ENCODE results near the gene ADGRL3. TPM values are rescaled to one million over a fixed set of nuclear protein-coding genes. Genes with fewer than 3 reads are reported as not detected.

ADGRL3 gene
- total RNA-seq, 1 donor from 2014 or later = 0.08 TPM

GRCh38 chr4:61540944-61541343, 340.8 kb downstream of the ADGRL3 start:
- no peak for DNase-seq (ENCODE audit: low read depth)

- no peak for DNase-seq (ENCODE audit: low read depth)
Observed at GRCh38 chr4:61541459-61541858, 341.3 kb downstream of the ADGRL3 start.

- DNase-seq (ENCODE audit: low read depth) = no peak
Observed at GRCh38 chr4:61543976-61544375, 343.9 kb downstream of the ADGRL3 start.

GRCh38 chr4:61545902-61546480, 345.9 kb downstream of the ADGRL3 start:
- no peak for DNase-seq (ENCODE audit: low read depth)

GRCh38 chr4:61549336-61549735, 349.2 kb downstream of the ADGRL3 start:
- no peak for DNase-seq (ENCODE audit: low read depth)

GRCh38 chr4:61553557-61554125, 353.5 kb downstream of the ADGRL3 start:
- DNase-seq (ENCODE audit: low read depth) = no peak

- DNase-seq (ENCODE audit: low read depth) = no peak
Observed at GRCh38 chr4:61555789-61556188, 355.7 kb downstream of the ADGRL3 start.

GRCh38 chr4:61556277-61556676, 356.2 kb downstream of the ADGRL3 start:
- DNase-seq (ENCODE audit: low read depth) = no peak

- no peak for DNase-seq (ENCODE audit: low read depth)
Observed at GRCh38 chr4:61559396-61559795, 359.3 kb downstream of the ADGRL3 start.

- no peak for DNase-seq (ENCODE audit: low read depth)
Observed at GRCh38 chr4:61561028-61561427, 360.9 kb downstream of the ADGRL3 start.

GRCh38 chr4:61571761-61572559, 371.8 kb downstream of the ADGRL3 start:
- peak; percentile 47 for DNase-seq (ENCODE audit: low read depth)

GRCh38 chr4:61575796-61576195, 375.7 kb downstream of the ADGRL3 start:
- DNase-seq (ENCODE audit: low read depth) = no peak

GRCh38 chr4:61579786-61580185, 379.7 kb downstream of the ADGRL3 start:
- DNase-seq (ENCODE audit: low read depth) = no peak

- DNase-seq (ENCODE audit: low read depth) = no peak
Observed at GRCh38 chr4:61580721-61581377, 380.7 kb downstream of the ADGRL3 start.

- no peak for DNase-seq (ENCODE audit: low read depth)
Observed at GRCh38 chr4:61583696-61584095, 383.6 kb downstream of the ADGRL3 start.

GRCh38 chr4:61588621-61589402, 388.7 kb downstream of the ADGRL3 start:
- DNase-seq (ENCODE audit: low read depth) = no peak

- peak; percentile 3 for DNase-seq (ENCODE audit: low read depth)
Observed at GRCh38 chr4:61590881-61591280, 390.8 kb downstream of the ADGRL3 start.

GRCh38 chr4:61596606-61597340, 396.6 kb downstream of the ADGRL3 start:
- no peak for DNase-seq (ENCODE audit: low read depth)

GRCh38 chr4:61603086-61603485, 403.0 kb downstream of the ADGRL3 start:
- DNase-seq (ENCODE audit: low read depth) = no peak

- no peak for DNase-seq (ENCODE audit: low read depth)
Observed at GRCh38 chr4:61604054-61604453, 403.9 kb downstream of the ADGRL3 start.

GRCh38 chr4:61605984-61606383, 405.9 kb downstream of the ADGRL3 start:
- no peak for DNase-seq (ENCODE audit: low read depth)
